AG09319 (cell line): ENCODE results near the gene LY6G6F.

ENCODE experiments used
- DNase-seq: peaks from one replicate; pipeline ENCODE4 v3.0.0-alpha.2; 2010; ENCODE audit warnings: low read depth; ENCODE audit errors: extremely low read depth
- TF ChIP-seq, protein P1 (sequence below): IDR thresholded peaks from 2 replicates; pipeline ENCODE4 v1.5.1; 2011; ENCODE audit warnings: low read depth, mild to moderate bottlenecking, inconsistent platforms, low read length, moderate library complexity

Gene LY6G6F

GRCh38 chr6:31693535-31693934 is 13.1 kb upstream of the LY6G6F start:
- TF ChIP-seq, protein P1, sequence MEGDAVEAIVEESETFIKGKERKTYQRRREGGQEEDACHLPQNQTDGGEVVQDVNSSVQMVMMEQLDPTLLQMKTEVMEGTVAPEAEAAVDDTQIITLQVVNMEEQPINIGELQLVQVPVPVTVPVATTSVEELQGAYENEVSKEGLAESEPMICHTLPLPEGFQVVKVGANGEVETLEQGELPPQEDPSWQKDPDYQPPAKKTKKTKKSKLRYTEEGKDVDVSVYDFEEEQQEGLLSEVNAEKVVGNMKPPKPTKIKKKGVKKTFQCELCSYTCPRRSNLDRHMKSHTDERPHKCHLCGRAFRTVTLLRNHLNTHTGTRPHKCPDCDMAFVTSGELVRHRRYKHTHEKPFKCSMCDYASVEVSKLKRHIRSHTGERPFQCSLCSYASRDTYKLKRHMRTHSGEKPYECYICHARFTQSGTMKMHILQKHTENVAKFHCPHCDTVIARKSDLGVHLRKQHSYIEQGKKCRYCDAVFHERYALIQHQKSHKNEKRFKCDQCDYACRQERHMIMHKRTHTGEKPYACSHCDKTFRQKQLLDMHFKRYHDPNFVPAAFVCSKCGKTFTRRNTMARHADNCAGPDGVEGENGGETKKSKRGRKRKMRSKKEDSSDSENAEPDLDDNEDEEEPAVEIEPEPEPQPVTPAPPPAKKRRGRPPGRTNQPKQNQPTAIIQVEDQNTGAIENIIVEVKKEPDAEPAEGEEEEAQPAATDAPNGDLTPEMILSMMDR = no peak
- DNase-seq = no peak

GRCh38 chr6:31697555-31697954 is 9.1 kb upstream of the LY6G6F start:
- TF ChIP-seq, protein P1 = no peak
- DNase-seq = no peak

GRCh38 chr6:31700740-31701401 is 5.8 kb upstream of the LY6G6F start:
- DNase-seq = no peak
- TF ChIP-seq, protein P1 = no peak

DNA sequence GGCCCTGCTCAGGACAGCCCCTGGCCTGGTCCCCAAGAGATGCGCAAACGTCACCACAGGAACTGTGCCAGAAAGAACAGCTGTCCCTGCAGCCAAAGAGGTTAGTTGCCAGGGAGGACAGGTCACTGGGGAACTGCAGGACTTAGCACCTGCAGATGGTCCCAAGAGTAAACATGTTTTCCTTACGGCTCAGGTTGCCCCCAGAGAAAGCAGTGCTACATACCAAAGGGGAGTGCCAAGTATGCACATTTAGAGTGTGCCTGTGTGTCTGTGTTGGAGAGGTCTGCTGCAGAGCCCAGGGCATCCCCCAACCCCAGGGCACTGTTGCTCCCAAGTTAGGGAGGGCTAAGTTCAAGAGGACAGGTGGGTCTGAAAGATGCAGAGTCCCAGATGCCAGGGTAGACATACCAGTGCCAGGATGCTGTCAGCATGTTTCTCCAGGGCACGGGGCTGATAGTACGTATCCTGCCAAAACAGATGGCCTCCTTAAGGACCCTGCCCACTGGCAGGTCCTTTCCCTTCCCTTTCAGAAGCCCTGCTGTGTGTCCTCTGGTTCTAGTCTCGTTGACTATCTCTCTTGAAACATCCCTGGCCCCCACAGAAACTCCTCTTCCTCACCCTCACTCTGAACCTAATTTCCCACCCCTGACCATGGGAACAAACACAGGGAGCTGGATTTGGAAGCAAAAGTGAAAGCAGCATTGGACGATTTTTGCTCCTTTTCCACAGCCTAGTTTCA is 4.8 kb upstream of the LY6G6F start:
- TF ChIP-seq, protein P1 = no peak

GRCh38 chr6:31702405-31702818 is 4.3 kb upstream of the LY6G6F start:
- TF ChIP-seq, protein P1 = no peak
- DNase-seq = no peak

More for the DNA sequence above, 4.8 kb upstream of the LY6G6F start:
- DNase-seq = no peak

DNA sequence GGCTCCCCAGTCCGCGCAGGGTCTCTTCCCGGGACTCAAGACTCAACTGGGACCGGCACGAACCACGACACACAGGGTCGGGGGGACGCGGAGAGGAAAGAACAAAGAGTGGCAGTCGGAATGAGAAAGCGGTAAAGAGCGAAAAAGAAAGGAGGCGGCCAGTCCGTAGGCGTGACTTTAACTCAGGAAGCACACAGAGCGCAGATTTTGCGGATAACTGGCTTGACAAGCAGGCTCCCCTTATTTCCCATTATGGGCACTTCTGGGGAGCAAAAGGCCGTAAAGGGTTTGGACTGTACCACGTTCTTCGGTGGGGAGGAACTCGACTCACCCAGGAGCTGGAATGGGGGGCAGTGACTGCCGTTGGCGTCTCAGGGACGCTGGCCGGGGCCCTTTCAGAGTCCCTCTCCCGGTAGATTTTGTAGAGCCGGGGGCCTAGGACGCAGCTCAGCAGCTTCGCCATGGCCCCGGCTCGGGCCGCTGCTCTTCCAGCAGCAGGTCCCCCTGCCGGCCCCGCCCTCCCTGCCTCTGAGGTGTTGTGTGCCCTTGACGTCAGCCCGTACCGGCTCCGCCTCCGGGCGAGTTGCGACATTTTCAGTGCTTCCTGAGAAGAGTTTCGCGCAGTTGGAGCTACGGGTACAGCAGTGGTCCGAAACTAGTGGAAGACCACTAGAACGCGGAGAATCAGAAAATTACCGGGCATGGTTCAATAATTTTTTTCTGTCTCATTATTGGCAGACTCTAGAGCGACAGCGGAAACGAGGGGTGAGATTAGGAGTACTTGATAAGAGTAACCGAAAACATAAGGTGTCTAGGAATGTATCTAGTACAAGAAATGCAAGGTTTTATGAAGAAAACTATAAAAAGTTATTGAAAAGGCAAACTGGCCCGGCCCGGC is 3.6 kb upstream of the LY6G6F start, which contains the start of gene ABHD16A:
Gene ABHD16A, minus strand, starts transcription at position 506 of the 898 bp plus-strand sequence. Its CDS starts 43 bp downstream, at position 463.
- TF ChIP-seq, protein P1 = no peak

More for the DNA sequence above, 3.6 kb upstream of the LY6G6F start, which contains the start of gene ABHD16A:
- DNase-seq = peak; percentile 96
